Esophagus squamous epithelium (tissue), 4 donors: ENCODE measurements around the gene FUT7.

Source experiments
- POLR2A ChIP-seq, 4 donors: fragments of 450-650 bp; IDR thresholded peaks; one replicate each; pipeline ENCODE4 v1.6.1; 2017; ENCODE audit warnings: antibody characterized with exemption in 4 of 4, mild to moderate bottlenecking in 4 of 4, moderate library complexity in 3 of 4
- TF ChIP-seq, protein P1 (sequence below), 6 experiments: fragments of 450-650 bp in 4 of 6; fragments of 200-600 bp in 2 of 6; sonication (generic) in 2 of 6; IDR thresholded peaks; one replicate each; pipeline ENCODE4 v1.5.1; 2016 to 2019; ENCODE audit warnings: antibody characterized with exemption in 6 of 6, mild to moderate bottlenecking in 4 of 6, moderate library complexity in 4 of 6

DNA sequence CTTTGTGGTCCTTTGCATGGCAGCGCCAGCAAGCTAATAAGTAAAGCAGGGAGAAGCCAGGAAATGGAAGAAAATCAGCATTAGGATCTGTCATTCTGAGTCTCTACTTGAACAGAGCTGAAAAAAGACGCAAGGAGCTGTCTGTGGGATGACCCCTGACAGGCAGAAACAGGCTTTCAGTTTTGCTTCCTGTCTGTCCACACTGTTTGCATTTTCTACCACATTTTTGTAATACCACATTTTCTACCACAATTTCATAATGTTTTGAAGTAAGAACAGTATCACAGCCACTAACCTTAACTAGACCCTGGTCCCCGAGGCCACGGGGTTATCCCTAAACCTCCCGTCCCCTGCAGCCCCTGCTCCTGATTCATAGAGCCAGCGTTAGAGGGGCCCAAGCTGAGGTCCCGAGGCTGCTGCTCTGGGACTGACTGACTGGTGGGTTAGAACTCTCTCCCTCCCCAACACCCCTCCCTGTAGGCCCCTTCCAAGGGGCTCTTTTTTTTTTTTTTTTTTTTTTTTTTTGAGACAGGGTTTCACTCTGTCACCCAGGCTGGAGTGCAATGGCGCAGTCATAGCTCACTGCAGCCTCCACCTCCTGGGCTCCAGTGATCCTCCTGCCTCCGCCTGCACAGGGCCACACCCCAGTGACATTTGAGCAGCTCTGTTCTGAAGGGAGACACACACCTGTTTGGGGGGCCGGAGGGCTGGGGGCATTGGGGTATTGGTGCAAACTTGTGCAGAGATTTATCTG, 31.5 kb downstream of the FUT7 start:
- TF ChIP-seq POLR2A (IDR thresholded peaks at IDR 0.05): no peak
- TF ChIP-seq, protein P1, sequence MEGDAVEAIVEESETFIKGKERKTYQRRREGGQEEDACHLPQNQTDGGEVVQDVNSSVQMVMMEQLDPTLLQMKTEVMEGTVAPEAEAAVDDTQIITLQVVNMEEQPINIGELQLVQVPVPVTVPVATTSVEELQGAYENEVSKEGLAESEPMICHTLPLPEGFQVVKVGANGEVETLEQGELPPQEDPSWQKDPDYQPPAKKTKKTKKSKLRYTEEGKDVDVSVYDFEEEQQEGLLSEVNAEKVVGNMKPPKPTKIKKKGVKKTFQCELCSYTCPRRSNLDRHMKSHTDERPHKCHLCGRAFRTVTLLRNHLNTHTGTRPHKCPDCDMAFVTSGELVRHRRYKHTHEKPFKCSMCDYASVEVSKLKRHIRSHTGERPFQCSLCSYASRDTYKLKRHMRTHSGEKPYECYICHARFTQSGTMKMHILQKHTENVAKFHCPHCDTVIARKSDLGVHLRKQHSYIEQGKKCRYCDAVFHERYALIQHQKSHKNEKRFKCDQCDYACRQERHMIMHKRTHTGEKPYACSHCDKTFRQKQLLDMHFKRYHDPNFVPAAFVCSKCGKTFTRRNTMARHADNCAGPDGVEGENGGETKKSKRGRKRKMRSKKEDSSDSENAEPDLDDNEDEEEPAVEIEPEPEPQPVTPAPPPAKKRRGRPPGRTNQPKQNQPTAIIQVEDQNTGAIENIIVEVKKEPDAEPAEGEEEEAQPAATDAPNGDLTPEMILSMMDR (IDR thresholded peaks at IDR 0.05): no peak
